ENCODE data around the gene MTHFD2.

MTHFD2 gene

GRCh38 chr2:74188696-74189095 lies 9.7 kb upstream of the MTHFD2 start:
- TF ChIP-seq, protein P1, sequence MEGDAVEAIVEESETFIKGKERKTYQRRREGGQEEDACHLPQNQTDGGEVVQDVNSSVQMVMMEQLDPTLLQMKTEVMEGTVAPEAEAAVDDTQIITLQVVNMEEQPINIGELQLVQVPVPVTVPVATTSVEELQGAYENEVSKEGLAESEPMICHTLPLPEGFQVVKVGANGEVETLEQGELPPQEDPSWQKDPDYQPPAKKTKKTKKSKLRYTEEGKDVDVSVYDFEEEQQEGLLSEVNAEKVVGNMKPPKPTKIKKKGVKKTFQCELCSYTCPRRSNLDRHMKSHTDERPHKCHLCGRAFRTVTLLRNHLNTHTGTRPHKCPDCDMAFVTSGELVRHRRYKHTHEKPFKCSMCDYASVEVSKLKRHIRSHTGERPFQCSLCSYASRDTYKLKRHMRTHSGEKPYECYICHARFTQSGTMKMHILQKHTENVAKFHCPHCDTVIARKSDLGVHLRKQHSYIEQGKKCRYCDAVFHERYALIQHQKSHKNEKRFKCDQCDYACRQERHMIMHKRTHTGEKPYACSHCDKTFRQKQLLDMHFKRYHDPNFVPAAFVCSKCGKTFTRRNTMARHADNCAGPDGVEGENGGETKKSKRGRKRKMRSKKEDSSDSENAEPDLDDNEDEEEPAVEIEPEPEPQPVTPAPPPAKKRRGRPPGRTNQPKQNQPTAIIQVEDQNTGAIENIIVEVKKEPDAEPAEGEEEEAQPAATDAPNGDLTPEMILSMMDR (IDR thresholded peaks at IDR 0.05), result no peak
- H3K4me1 Mint-ChIP-seq, result peaks cover 24% of the 10 kb centered on the region
- no peaks in the 10 kb centered on the region for H3K9me3 Mint-ChIP-seq
- H3K4me3 Mint-ChIP-seq, result no peak overlapping the region
- no peak overlapping the region for H3K27ac Mint-ChIP-seq
- no peak for DNase-seq
- H3K36me3 Mint-ChIP-seq (ENCODE audit: low read depth), result no peaks in the 10 kb centered on the region
- peaks cover 21% of the 10 kb centered on the region for H3K27me3 Mint-ChIP-seq (ENCODE audit: low read depth, poor library complexity)

DNA sequence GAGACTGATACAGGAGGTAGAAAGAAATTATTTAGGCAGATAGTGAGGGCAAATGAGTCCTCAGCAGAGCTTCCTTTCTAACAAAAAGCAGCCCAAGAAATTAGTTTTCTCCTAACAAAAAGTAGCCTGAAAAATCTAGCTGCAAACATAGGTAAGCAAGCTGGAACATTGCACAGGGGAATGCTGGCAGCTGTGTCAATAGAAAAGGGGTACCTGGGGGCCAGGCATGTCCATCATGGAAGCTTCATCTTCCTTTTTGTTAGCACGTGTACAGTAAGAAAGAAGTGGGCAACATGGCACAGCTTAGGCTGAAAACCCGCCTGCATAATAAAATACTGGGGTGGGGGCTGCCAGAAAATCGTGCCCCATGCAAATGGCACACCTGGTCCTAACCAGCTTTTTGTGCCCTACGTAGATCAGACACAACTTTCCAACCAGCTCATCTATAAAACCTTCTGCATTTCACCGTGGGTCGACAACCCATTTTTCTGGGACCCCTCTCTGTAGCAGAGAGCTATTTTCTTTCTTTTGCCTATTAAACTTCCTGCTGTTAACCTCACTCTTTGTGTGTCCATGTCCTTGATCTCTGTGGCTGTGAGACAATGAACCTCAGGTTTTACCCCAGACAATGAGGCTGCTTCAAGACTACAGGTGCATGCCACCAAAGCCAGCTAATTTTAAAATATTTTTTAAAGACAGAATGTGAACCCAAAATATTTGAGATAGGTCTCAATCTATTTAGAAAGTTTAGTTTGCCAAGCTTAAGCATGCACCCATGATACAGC lies 6.6 kb upstream of the MTHFD2 start:
- H3K4me3 Mint-ChIP-seq, result no peak overlapping the region
- TF ChIP-seq, protein P1 (IDR thresholded peaks at IDR 0.05), result no peak
- no peak for DNase-seq
- peaks cover 14% of the 10 kb centered on the region for H3K4me1 Mint-ChIP-seq
- peaks cover 22% of the 10 kb centered on the region for H3K27me3 Mint-ChIP-seq (ENCODE audit: low read depth, poor library complexity)
- no peaks in the 10 kb centered on the region for H3K36me3 Mint-ChIP-seq (ENCODE audit: low read depth)
- H3K27ac Mint-ChIP-seq, result no peak overlapping the region
- no peaks in the 10 kb centered on the region for H3K9me3 Mint-ChIP-seq

DNA sequence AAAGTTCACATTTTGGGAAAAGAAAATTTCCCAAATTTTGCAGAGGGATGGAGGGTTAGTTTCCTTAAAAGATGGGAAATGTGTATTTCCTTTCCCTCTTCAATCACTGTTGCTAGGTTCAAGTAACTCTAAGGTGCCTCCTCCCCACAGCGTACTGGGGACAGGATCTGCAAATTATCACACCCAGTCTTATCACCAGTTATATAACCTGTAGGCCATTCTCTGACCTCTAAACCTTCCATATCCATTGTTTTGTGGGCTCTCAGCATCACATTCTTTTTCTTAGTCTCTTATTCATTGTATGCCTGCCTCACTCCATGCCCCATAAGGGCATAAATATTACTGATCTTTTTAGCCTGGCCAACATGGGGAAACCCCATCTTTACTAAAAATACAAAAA lies 3.6 kb upstream of the MTHFD2 start:
- Mint-ChIP-seq H3K27me3 (ENCODE audit: low read depth, poor library complexity) (peaks cover 22% of the 10 kb centered on the region), H3K9me3 (peaks cover 7% of the 10 kb centered on the region), H3K36me3 (ENCODE audit: low read depth) (no peaks in the 10 kb centered on the region), H3K4me3 (no peak overlapping the region), H3K27ac (no peak overlapping the region), H3K4me1 (peaks cover 23% of the 10 kb centered on the region)
- no peak for DNase-seq
- TF ChIP-seq, protein P1 (IDR thresholded peaks at IDR 0.05), result no peak

DNA sequence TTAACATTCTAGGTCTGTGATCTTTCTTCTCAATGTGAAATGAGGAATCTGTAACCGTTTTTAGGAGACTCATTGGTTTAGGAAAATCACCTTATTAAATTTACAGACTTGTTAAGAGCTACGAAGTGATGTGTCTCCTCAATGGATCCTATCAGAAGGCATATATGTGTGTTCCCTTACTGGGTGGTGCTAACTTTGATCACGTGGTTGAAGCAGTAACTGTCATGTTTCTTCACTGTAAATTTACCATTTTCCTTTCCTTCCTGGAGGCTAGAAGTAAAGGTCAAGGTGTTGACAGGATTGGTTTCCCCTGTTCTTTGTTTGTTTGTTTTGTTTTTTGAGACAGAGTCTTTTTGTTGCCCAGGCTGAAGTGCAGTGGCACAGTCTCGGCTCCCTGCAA lies 1.4 kb upstream of the MTHFD2 start:
- no peak for DNase-seq
- Mint-ChIP-seq H3K4me1 (peaks cover 40% of the 10 kb centered on the region), H3K4me3 (no peak overlapping the region), H3K27ac (no peak overlapping the region), H3K9me3 (peaks cover 7% of the 10 kb centered on the region), H3K36me3 (ENCODE audit: low read depth) (no peaks in the 10 kb centered on the region), H3K27me3 (ENCODE audit: low read depth, poor library complexity) (peaks cover 21% of the 10 kb centered on the region)
- TF ChIP-seq, protein P1 (IDR thresholded peaks at IDR 0.05), result no peak

DNA sequence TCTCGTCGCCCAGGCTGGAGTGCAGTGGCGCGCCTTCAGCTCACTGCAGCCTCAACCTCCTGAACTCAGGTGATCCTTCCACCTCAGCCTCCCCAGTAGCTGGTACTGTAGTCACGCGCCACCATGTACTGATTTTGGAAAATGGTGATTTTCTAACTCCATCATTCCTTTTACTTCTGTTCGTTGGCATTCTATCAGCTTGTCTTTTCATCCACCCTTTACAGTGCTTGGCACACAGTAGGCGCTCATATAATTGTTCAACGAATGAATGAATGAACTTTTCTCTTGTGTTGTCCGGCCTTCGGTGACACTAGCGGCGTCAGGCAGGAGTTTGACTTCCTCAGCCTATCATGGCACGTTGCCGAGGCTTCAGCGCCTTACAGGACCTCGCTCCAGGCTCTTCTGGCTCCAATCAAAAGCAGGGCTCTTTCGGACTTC lies 373 bp upstream of the MTHFD2 start:
- H3K36me3 Mint-ChIP-seq (ENCODE audit: low read depth), result peaks cover 6% of the 10 kb centered on the region
- H3K27ac Mint-ChIP-seq, result peak overlapping the region; percentile 99
- peaks cover 12% of the 10 kb centered on the region for H3K27me3 Mint-ChIP-seq (ENCODE audit: low read depth, poor library complexity)
- H3K4me3 Mint-ChIP-seq, result peak overlapping the region; percentile 96
- H3K4me1 Mint-ChIP-seq, result peaks cover 40% of the 10 kb centered on the region
- TF ChIP-seq, protein P1 (IDR thresholded peaks at IDR 0.05), result no peak
- H3K9me3 Mint-ChIP-seq, result peaks cover 7% of the 10 kb centered on the region
- no peak for DNase-seq

DNA sequence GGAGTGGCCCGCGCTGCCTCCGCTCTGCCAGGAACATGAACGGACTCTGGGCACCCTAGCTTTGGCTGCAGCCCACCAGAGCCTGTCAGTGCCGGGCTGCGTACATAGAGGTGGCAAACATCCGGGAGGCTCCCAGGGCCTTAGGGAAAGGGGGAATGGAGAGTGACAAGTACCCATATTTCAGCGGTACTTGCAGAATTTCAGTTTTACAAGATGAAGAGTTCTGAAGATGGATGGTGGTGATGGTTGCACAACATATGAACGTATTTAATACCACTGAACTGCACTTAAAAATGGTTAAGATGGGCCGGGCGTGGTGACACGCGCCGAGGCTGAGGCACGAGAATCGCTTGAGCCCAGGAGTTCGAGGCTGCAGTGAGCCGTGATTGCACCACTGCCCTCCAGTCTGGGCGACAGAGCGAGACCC lies 873 bp downstream of the MTHFD2 start:
- TF ChIP-seq, protein P1 (IDR thresholded peaks at IDR 0.05), result no peak
- DNase-seq, result peak; percentile 18
- Mint-ChIP-seq H3K36me3 (ENCODE audit: low read depth) (peaks cover 14% of the 10 kb centered on the region), H3K4me1 (peaks cover 45% of the 10 kb centered on the region), H3K27me3 (ENCODE audit: low read depth, poor library complexity) (peaks cover 12% of the 10 kb centered on the region), H3K27ac (peak overlapping the region; percentile 46), H3K4me3 (peak overlapping the region; percentile 96), H3K9me3 (peaks cover 7% of the 10 kb centered on the region)

Measured in nephron progenitor cell (in vitro differentiated cells).